Suprapubic skin (tissue), 4 donors: ENCODE data around the gene SEMA3D. TPM values are rescaled to one million over a fixed set of nuclear protein-coding genes. Genes with fewer than 3 reads are reported as not detected.

Experiments used
- DNase-seq, 2 donors: peaks; one replicate each; pipeline ENCODE4 v3.0.0-alpha.2; 2019; ENCODE audit warnings: low spot score in 2 of 2
- H3K27ac ChIP-seq: fragments of 200-600 bp; sonication (generic); one replicate; pipeline ENCODE4 v1.5.1; 2019
- H3K27me3 ChIP-seq: fragments of 200-600 bp; sonication (generic); one replicate; pipeline ENCODE4 v1.5.1; 2019
- H3K36me3 ChIP-seq: fragments of 200-600 bp; sonication (generic); one replicate; pipeline ENCODE4 v1.5.1; 2019
- H3K4me1 ChIP-seq: fragments of 200-600 bp; sonication (generic); one replicate; pipeline ENCODE4 v1.5.1; 2019
- H3K4me3 ChIP-seq: fragments of 200-600 bp; sonication (generic); one replicate; pipeline ENCODE4 v1.5.1; 2019; ENCODE audit warnings: mild to moderate bottlenecking
- H3K9me3 ChIP-seq: fragments of 200-600 bp; sonication (generic); one replicate; pipeline ENCODE4 v1.5.1; 2019
- EP300 ChIP-seq: sonication (generic); formaldehyde crosslinking; IDR thresholded peaks from one replicate; pipeline ENCODE4 v1.6.1; 2017; ENCODE audit warnings: antibody characterized with exemption
- POLR2A ChIP-seq, 2 donors: fragments of 450-650 bp; IDR thresholded peaks; one replicate each; pipeline ENCODE4 v1.6.1; 2017; ENCODE audit warnings: antibody characterized with exemption in 2 of 2, mild to moderate bottlenecking in 2 of 2, moderate library complexity in 2 of 2
- POLR2AphosphoS5 ChIP-seq, 3 donors: sonication (generic); formaldehyde crosslinking; IDR thresholded peaks; one replicate each; pipeline ENCODE4 v1.6.1; 2017; ENCODE audit warnings: antibody characterized with exemption in 3 of 3
- WGBS: methylation state at CpG from one replicate; pipeline ENCODE4 v1.1.5; 2018; 5-methylcytosine and 5-hydroxymethylcytosine counted together
- total RNA-seq, 4 donors: library from RNA; depleted of rRNA; stranded (reverse); fragments of >200 nt; gene quantifications; one replicate each; pipeline ENCODE4 v1.1.0, GENCODE V29; 2016
- TF ChIP-seq, protein P1 (sequence below), 2 donors: fragments of 200-600 bp in 1 of 2; fragments of 450-650 bp in 1 of 2; sonication (generic) in 1 of 2; IDR thresholded peaks; one replicate each; pipeline ENCODE4 v1.5.1; 2016 to 2019; ENCODE audit warnings: antibody characterized with exemption in 2 of 2, mild to moderate bottlenecking in 1 of 2, moderate library complexity in 1 of 2

SEMA3D gene
- total RNA-seq, 4 donors from 2014 or later, result 1.9 to 5.9 (median 3.6) TPM

DNA sequence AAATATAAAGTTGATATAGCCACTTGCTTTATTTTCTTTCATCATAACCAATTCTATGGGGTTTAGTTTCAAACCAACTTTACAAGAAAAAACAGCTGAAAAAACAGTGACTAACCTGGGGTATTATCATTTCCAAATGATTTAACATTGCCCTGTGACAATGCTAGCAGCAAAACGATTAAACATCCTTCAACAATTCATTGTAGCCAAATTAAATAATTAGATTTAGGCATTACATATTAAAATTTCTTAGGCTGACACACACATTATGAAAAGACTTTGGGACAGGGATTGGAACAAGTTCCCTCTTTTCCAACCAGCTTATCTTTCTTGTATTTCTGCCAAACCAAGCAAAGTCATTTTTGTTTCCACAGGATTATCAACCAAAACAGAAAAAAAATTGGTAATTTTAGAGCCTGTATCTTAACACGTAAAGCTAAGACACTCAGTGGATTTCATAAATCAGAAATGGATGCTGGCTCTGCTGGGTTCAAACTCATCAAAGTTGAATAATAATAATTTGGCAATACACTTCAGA, 84.0 kb downstream of the SEMA3D start:
- WGBS, result 18% methylated on average over 2 of the region's 2 CpGs

DNA sequence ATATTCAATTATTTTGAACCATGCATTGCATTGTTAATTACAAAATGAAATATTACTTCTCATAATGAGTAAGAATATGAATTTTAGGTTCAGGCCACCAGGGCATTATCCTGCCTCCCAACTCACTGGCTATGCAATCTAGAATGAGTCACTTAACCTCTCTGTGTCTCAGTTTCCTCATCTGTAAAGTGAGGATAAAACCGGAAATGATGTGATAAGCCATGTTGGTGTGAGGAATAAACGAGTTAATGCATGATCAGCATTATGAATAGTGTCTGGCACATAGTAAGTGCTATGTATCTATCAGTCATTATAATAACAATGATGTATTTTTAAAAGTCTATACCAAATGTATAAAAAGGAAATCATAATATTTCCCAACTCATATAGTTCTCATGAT, 85.5 kb downstream of the SEMA3D start:
- no peak overlapping the region for H3K27ac ChIP-seq
- H3K27me3 ChIP-seq, result no peaks in the 10 kb centered on the region
- H3K36me3 ChIP-seq, result no peaks in the 10 kb centered on the region
- no peak overlapping the region for H3K4me3 ChIP-seq
- H3K9me3 ChIP-seq, result no peaks in the 10 kb centered on the region
- DNase-seq, result no peak
- WGBS, result 82% methylated on average over 2 of the region's 2 CpGs
- H3K4me1 ChIP-seq, result peaks cover 12% of the 10 kb centered on the region
- TF ChIP-seq POLR2AphosphoS5 (IDR thresholded peaks at IDR 0.05) (no peak), EP300 (no peak)
- TF ChIP-seq, protein P1, sequence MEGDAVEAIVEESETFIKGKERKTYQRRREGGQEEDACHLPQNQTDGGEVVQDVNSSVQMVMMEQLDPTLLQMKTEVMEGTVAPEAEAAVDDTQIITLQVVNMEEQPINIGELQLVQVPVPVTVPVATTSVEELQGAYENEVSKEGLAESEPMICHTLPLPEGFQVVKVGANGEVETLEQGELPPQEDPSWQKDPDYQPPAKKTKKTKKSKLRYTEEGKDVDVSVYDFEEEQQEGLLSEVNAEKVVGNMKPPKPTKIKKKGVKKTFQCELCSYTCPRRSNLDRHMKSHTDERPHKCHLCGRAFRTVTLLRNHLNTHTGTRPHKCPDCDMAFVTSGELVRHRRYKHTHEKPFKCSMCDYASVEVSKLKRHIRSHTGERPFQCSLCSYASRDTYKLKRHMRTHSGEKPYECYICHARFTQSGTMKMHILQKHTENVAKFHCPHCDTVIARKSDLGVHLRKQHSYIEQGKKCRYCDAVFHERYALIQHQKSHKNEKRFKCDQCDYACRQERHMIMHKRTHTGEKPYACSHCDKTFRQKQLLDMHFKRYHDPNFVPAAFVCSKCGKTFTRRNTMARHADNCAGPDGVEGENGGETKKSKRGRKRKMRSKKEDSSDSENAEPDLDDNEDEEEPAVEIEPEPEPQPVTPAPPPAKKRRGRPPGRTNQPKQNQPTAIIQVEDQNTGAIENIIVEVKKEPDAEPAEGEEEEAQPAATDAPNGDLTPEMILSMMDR (IDR thresholded peaks at IDR 0.05), result no peak

More for the DNA sequence above, 84.0 kb downstream of the SEMA3D start:
- no peak overlapping the region for H3K4me3 ChIP-seq
- no peak for DNase-seq
- H3K9me3 ChIP-seq, result no peaks in the 10 kb centered on the region
- no peak for TF ChIP-seq POLR2A (IDR thresholded peaks at IDR 0.05)
- no peak for TF ChIP-seq POLR2AphosphoS5 (IDR thresholded peaks at IDR 0.05)
- no peak for TF ChIP-seq EP300
- TF ChIP-seq, protein P1 (IDR thresholded peaks at IDR 0.05), result no peak
- peaks cover 12% of the 10 kb centered on the region for H3K4me1 ChIP-seq
- H3K27ac ChIP-seq, result no peak overlapping the region
- no peaks in the 10 kb centered on the region for H3K27me3 ChIP-seq
- no peaks in the 10 kb centered on the region for H3K36me3 ChIP-seq

DNA sequence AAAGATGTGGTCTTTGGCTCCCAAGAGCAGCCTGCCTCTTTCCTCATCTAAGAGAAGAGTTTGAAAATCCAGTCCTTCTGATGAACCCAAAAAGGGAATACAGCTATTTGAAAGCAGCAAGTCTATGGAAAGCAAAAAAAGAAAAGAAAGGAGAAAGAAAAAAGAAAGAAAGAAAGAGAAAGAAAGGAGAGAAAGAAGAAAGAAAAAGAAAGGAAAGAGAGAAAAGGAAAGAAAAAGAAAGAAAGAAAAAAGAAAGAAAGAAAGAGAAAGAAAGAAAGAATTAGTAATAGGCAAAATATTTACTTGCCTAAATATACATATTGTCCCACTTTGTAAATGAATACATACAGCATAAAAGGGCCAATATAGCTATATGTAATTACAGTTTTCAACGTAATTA, 89.0 kb downstream of the SEMA3D start:
- no peak for DNase-seq
- no peaks in the 10 kb centered on the region for H3K36me3 ChIP-seq
- H3K27ac ChIP-seq, result no peak overlapping the region
- peaks cover 5% of the 10 kb centered on the region for H3K4me1 ChIP-seq
- no peaks in the 10 kb centered on the region for H3K27me3 ChIP-seq
- WGBS, result 95% methylated on average over 1 of the region's 1 CpG
- TF ChIP-seq POLR2AphosphoS5 (IDR thresholded peaks at IDR 0.05) (no peak), POLR2A (IDR thresholded peaks at IDR 0.05) (no peak), EP300 (no peak)
- TF ChIP-seq, protein P1 (IDR thresholded peaks at IDR 0.05), result no peak
- no peak overlapping the region for H3K4me3 ChIP-seq
- H3K9me3 ChIP-seq, result no peaks in the 10 kb centered on the region

DNA sequence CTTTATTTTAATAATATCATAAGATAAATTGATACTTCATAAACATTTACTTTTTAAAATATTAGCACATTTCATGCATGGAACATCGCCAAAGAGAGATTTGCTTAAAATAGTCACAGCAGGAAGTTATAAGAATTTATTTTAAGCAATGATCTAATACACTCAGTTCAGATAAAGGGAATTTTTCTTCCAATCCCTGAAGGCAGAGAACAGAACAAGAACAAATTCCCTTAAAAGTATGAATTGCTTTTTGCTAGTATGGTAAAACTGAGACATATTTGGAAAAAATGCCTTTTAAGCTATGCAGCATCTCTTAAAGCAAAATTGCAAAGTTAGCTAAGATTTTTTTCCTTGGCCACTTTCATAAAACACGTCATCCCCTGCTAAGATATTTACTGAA, 91.0 kb downstream of the SEMA3D start:
- Histone ChIP-seq H3K36me3 (no peaks in the 10 kb centered on the region), H3K27me3 (no peaks in the 10 kb centered on the region), H3K4me3 (no peak overlapping the region), H3K27ac (no peak overlapping the region), H3K9me3 (no peaks in the 10 kb centered on the region), H3K4me1 (peaks cover 5% of the 10 kb centered on the region)
- DNase-seq, result no peak
- 33% methylated on average over 2 of the region's 2 CpGs for WGBS
- TF ChIP-seq EP300 (no peak), POLR2AphosphoS5 (IDR thresholded peaks at IDR 0.05) (no peak), POLR2A (IDR thresholded peaks at IDR 0.05) (no peak)
- TF ChIP-seq, protein P1 (IDR thresholded peaks at IDR 0.05), result no peak

DNA sequence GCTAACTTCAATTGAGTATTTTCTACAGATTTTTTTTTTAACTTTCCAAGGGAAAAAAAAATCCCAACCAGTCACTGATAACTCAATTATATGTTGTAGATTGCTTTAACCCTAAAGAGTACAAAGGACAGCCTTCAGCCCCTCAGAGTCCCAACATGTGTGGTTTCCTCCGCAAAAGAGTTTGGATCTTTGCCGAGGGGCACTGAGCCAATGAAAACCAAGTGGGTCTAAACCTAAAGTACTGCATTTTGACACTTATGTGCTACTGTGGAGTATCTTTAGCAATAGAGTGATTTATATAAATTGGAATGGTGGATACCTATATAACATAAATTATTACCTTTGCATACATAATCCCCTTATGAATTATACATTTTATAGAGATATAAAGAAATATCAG, 91.5 kb downstream of the SEMA3D start:
- Histone ChIP-seq H3K27me3 (no peaks in the 10 kb centered on the region), H3K9me3 (no peaks in the 10 kb centered on the region), H3K4me1 (peaks cover 5% of the 10 kb centered on the region), H3K27ac (no peak overlapping the region), H3K36me3 (no peaks in the 10 kb centered on the region), H3K4me3 (no peak overlapping the region)
- DNase-seq, result no peak
- 35% methylated on average over 2 of the region's 2 CpGs for WGBS
- TF ChIP-seq, protein P1 (IDR thresholded peaks at IDR 0.05), result no peak
